Adipocyte (in vitro differentiated cells): ENCODE measurements around the gene MAGED4.
"Not testable (repeated sequence)": the region's sequence is repeated elsewhere in the genome, so short reads cannot be mapped to it uniquely, and the experiment has no call there.

Experiments used
- DNase-seq: peaks from one replicate; pipeline ENCODE4 v3.0.0-alpha.2; 2015; ENCODE audit warnings: low read depth
- H3K27me3 ChIP-seq: replicated peaks from 2 replicates; pipeline ENCODE4 v1.7.0; 2013; ENCODE audit warnings: mild to moderate bottlenecking, low read length, moderate library complexity; ENCODE audit not compliant: control insufficient read depth, insufficient read depth
- H3K36me3 ChIP-seq: 2 replicates; pipeline ENCODE4 v1.7.0; 2013; ENCODE audit warnings: low read length, mild to moderate bottlenecking, moderate library complexity; ENCODE audit not compliant: control insufficient read depth, insufficient read depth, severe bottlenecking
- H3K4me1 ChIP-seq: 2 replicates; pipeline ENCODE4 v1.7.0; 2013; ENCODE audit warnings: mild to moderate bottlenecking, low read length, moderate library complexity; ENCODE audit not compliant: control insufficient read depth, insufficient read depth
- H3K4me3 ChIP-seq: 2 replicates; pipeline ENCODE4 v1.7.0; 2013; ENCODE audit warnings: mild to moderate bottlenecking, low read length, moderate library complexity
- H3K9ac ChIP-seq: 2 replicates; pipeline ENCODE4 v1.7.0; 2013; ENCODE audit warnings: mild to moderate bottlenecking, low read length, moderate library complexity
- H3K9me3 ChIP-seq: 2 replicates; pipeline ENCODE4 v1.7.0; 2013; ENCODE audit warnings: mild to moderate bottlenecking, low read length, moderate library complexity; ENCODE audit not compliant: control insufficient read depth

MAGED4 gene, protein sequence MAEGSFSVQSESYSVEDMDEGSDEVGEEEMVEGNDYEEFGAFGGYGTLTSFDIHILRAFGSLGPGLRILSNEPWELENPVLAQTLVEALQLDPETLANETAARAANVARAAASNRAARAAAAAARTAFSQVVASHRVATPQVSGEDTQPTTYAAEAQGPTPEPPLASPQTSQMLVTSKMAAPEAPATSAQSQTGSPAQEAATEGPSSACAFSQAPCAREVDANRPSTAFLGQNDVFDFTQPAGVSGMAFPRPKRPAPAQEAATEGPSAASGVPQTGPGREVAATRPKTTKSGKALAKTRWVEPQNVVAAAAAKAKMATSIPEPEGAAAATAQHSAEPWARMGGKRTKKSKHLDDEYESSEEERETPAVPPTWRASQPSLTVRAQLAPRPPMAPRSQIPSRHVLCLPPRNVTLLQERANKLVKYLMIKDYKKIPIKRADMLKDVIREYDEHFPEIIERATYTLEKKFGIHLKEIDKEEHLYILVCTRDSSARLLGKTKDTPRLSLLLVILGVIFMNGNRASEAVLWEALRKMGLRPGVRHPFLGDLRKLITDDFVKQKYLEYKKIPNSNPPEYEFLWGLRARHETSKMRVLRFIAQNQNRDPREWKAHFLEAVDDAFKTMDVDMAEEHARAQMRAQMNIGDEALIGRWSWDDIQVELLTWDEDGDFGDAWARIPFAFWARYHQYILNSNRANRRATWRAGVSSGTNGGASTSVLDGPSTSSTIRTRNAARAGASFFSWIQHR

DNA sequence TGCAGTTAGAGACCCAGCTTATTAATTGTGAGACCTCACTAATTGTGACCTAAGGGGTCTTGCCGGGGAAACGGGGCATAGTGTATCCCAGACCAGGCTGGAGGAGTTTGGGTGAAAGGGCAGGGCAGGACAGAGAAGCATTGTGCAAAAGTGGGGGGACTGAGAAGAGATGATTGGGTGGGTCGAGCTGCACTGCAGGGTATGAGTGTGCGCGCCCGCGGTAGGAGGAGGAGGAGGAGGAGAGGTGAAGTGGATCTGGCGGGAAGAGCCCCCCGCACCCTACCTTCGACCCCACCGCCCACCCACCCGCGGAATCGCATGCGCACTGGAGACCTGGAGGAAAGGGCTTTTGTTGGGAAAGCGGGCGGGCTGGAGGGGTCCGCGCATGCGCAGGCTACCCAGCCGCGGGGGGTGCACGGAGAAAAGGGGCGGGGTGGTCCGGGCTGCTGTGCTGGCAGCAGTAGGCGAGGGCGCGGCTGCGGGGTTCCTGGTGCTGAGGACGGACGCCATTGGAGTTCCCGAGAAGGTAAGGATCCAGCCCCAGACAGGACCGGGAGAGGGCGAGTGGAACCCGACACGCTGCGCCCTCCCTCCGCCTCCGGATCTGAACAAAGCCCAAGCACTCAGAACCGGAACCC is at the start of gene MAGED4:
MAGED4 (plus strand) TSS at position 449 of the 638 bp plus-strand sequence. CDS start 1,035 bp downstream, outside the sequence.
- not testable (repeated sequence) for H3K9ac ChIP-seq, H3K9me3 ChIP-seq, H3K36me3 ChIP-seq, H3K4me1 ChIP-seq, H3K27me3 ChIP-seq, H3K4me3 ChIP-seq, DNase-seq

DNA sequence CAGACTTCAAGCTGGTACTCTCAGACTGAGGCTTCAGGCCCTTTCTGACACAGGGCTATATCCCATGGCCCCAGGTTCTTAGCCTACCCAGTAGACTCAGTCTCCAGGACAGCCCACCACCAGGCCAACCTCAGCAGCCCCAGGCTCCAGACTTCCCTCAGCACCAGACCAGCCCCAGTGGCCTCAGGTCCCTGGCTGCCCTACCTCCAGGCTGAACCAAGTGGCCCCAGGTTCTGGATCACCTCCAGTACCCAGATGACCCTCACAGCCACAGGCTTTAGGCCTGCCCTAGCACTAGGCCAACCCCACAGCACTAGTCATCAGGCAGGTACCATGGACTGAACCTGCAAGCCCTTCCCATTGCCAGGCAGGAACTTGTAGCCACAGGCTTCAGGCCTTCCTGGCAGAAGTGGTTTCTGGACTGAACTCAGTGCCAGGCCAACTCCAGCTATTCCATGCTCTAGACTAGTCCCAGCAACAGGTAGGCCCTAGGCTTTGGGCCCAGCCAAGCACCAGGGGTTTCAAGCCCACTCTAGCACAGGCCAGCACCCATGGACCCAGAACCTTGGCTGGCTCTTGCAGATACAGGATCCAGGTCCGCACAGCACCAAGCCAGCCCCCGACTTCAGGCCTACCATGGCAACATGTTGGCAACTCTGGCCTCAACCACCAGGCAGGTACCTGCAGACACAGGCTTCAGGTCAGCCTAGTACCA is 45.7 kb upstream of the MAGED4 start:
- no peak overlapping the region for H3K4me3 ChIP-seq
- no peak overlapping the region for H3K9ac ChIP-seq
- H3K4me1 ChIP-seq: no peaks in the 10 kb centered on the region
- H3K36me3 ChIP-seq: no peaks in the 10 kb centered on the region
- H3K9me3 ChIP-seq: peaks cover 9% of the 10 kb centered on the region
- peaks cover 10% of the 10 kb centered on the region for H3K27me3 ChIP-seq
- DNase-seq: no peak

DNA sequence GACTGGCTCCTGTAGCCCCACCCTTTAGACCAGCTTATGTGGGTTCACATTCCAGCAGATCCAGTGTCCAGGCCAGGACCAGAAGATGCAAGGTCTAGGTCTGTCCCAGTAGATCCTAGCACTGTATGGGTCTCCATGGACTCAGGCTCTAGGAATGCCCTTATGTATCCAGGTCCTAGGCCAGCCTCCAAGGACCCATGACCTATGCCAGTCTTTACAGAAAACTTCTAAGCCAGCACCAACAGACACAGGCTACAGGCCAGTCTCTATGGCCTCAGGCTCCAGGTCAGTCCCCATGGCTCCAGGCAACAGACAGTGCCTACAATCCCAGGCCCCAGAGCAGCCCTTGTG is 45.2 kb upstream of the MAGED4 start:
- H3K36me3 ChIP-seq: no peaks in the 10 kb centered on the region
- no peaks in the 10 kb centered on the region for H3K4me1 ChIP-seq
- H3K9me3 ChIP-seq: peaks cover 9% of the 10 kb centered on the region
- H3K27me3 ChIP-seq: peaks cover 10% of the 10 kb centered on the region
- no peak overlapping the region for H3K4me3 ChIP-seq
- DNase-seq: no peak
- H3K9ac ChIP-seq: no peak overlapping the region

DNA sequence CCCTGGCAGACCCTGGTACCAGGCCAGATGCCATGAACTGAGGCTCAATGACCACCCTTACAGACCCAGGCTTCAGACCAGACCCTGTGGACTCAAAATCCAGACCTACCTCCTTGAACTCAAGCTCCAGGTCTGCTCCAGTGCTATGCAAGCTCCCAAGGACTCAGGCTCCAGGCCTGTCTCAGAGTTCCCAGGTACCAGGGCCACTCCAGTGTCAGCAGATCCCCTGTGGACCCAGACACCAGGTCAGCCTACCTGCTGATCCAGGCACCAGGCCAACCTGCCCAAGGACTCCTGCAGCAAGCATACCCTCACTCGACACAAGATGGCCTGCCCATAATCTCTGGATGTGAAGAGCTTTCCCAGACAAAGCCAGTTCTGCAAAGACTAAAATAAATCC is 44.7 kb upstream of the MAGED4 start:
- no peaks in the 10 kb centered on the region for H3K36me3 ChIP-seq
- H3K9me3 ChIP-seq: peaks cover 9% of the 10 kb centered on the region
- no peaks in the 10 kb centered on the region for H3K4me1 ChIP-seq
- no peak overlapping the region for H3K9ac ChIP-seq
- H3K4me3 ChIP-seq: no peak overlapping the region
- no peak for DNase-seq
- H3K27me3 ChIP-seq: peaks cover 10% of the 10 kb centered on the region

DNA sequence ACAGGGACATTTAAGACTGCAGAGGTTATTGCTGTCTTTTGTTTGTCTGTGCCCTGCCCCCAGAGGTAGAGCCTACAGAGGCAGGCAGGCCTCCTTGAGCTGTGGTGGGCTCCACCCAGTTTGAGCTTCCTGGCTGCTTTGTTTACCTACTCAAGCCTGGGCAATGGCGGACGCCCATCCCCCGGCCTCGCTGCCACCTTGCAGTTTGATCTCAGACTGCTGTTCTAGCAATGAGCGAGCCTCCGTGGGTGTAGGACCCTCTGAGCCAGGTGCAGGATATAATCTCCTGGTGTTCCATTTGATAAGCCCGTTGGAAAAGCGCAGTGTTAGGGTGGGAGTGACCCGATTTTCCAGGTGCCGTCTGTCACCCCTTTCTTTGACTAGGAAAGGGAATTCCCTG is 34.0 kb upstream of the MAGED4 start:
- not testable (repeated sequence) for DNase-seq, H3K4me1 ChIP-seq, H3K9me3 ChIP-seq, H3K9ac ChIP-seq, H3K4me3 ChIP-seq, H3K36me3 ChIP-seq
- peaks cover 12% of the 10 kb centered on the region for H3K27me3 ChIP-seq

DNA sequence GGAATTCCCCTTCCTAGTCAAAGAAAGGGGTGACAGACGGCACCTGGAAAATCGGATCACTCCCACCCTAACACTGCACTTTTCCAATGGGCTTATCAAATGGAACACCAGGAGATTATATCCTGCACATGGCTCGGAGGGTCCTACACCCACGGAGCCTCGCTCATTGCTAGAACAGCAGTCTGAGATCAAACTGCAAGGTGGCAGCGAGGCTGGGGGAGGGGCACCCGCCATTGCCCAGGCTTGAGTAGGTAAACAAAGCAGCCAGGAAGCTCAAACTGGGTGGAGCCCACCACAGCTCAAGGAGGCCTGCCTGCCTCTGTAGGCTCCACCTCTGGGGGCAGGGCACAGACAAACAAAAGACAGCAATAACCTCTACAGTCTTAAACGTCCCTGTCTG is 24.5 kb upstream of the MAGED4 start:
- not testable (repeated sequence) for DNase-seq, H3K9me3 ChIP-seq, H3K4me1 ChIP-seq, H3K27me3 ChIP-seq, H3K4me3 ChIP-seq, H3K36me3 ChIP-seq, H3K9ac ChIP-seq

DNA sequence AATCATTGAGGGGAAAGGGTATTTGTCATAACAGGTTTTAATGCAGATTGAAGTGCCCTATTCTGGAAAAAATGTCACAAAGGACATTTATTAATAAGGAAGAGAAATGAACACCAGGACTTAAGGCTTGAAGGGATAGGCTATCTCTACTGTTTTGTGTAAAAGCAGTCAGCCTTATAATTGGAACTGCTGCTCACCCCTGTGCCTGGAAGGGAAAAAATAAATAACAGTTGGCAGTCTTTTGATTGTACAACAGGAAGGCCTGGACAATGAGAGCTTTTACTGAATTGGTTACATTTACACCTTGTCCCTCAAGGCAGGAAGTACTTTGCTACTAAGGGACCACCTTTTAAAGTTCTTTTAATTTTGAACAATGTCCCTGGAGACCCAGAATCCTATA is 17.8 kb upstream of the MAGED4 start:
- peaks cover 8% of the 10 kb centered on the region for H3K27me3 ChIP-seq
- no peak overlapping the region for H3K9ac ChIP-seq
- no peak for DNase-seq
- no peaks in the 10 kb centered on the region for H3K36me3 ChIP-seq
- H3K4me1 ChIP-seq: no peaks in the 10 kb centered on the region
- H3K9me3 ChIP-seq: no peaks in the 10 kb centered on the region
- H3K4me3 ChIP-seq: no peak overlapping the region

DNA sequence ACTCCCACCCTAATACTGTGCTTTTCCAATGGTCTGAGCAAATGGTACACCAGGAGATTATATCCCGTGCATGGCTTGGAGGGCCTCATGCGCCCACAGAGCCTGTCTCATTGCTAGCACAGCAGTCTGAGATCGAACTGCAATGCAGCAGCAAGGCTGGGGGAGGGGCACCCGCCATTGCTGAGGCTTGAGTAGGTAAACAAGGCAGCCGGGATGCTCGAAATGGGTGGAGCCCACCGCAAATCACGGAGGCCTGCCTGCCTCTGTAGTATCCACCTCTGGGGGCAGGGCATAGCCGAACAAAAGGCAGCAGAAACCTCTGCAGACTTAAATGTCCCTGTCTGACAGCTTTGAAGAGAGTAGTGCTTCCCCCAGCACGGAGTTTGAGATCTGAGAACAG is 13.6 kb upstream of the MAGED4 start:
- H3K27me3 ChIP-seq, H3K4me3 ChIP-seq, H3K36me3 ChIP-seq, H3K9ac ChIP-seq, H3K4me1 ChIP-seq, DNase-seq, H3K9me3 ChIP-seq: not testable (repeated sequence)

DNA sequence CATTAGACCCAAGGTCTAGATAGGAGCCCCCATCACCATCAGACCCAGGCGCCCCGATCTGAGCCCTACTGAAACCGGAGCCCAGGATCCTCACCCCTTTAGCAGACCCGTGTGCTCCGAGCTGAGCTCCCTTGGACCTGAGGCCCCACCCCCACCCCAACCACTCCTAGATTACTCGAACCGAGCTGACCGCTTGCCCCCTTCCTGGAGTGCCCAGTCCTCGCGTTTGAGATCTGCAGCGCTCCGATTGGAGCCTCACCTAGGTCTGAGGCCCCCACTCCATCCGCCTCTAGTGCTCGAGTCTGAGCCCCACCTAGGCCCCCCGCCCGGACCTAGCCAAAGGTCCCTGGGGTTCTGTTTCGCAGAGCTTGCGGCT is 378 bp downstream of the MAGED4 start:
- DNase-seq, H3K4me1 ChIP-seq, H3K36me3 ChIP-seq: not testable (repeated sequence)

DNA sequence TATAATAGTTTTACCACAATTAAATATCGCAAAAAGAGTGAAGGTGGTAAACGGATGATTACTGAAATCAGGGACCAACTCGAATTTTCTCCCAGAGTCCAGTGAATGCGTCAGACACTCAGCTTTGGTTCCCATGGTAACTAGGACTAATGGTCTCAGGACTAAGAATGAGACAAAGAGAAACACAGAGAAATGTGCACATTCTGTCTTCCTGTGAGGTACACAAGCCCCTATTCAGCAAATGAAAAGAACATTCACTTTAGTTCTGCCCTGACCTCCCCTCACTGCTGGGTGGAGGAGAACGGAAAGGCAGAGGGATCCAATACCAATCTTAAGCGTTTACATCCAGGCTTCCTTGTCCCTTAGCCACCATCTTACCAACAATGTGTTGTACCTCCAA is 26.7 kb downstream of the MAGED4 start:
- not testable (repeated sequence) for H3K4me3 ChIP-seq, H3K27me3 ChIP-seq

More for the DNA sequence above, 378 bp downstream of the MAGED4 start:
- not testable (repeated sequence) for H3K9ac ChIP-seq, H3K4me3 ChIP-seq, H3K9me3 ChIP-seq, H3K27me3 ChIP-seq

DNA sequence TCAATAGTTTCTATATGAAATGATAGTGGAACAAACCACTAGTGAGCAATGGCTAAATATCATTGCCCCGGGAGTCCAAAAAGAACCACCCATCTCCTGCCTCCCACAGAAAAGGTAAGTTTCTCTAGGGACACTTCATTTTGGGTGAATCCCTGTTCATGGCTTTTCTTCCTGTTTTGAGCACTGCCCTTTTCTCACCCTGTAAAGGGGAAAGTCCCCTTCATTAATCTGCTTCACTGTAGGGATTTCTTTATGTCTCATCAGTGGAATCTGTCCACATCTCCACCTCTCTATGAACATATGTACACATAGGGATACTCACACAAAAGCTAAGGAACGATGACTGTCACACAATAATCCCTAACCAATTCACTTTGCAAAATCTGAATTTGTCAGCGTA is 28.6 kb downstream of the MAGED4 start:
- DNase-seq: no peak
- no peaks in the 10 kb centered on the region for H3K4me1 ChIP-seq
- H3K36me3 ChIP-seq: no peaks in the 10 kb centered on the region
- peaks cover 6% of the 10 kb centered on the region for H3K9me3 ChIP-seq
- peaks cover 5% of the 10 kb centered on the region for H3K27me3 ChIP-seq
- no peak overlapping the region for H3K4me3 ChIP-seq
- no peak overlapping the region for H3K9ac ChIP-seq

More for the DNA sequence above, 26.7 kb downstream of the MAGED4 start:
- H3K36me3 ChIP-seq, H3K4me1 ChIP-seq, DNase-seq, H3K9ac ChIP-seq, H3K9me3 ChIP-seq: not testable (repeated sequence)
